SIG-M5 (cell line): Measurements from ENCODE around the gene SLC39A7.
A peak's percentile ranks its signal among the peaks of the same experiment; 100 is the strongest.

Experiments used
- DNase-seq: peaks from one replicate; lab custom pipeline; 2025; lab: John Stamatoyannopoulos, UW

Gene SLC39A7

DNA sequence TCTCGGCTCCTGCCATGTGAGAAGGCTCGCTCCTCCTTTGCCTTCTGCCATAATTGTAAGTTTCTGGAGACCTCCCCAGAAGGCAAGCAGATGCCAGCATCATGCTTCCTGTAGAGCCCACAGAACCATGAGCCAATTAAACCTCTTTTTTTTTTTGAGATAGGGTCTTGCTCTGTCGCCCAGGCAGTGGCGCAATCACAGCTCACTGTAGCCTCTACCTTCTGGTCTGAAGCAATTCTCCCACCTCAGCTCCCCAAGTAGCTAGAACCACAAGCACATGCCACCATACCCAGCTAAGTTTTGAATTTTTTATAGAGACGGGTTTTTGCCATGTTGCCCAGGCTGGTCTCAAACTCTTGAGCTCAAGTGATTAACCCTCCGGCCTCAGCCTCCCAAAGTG is 36.2 kb downstream of the SLC39A7 start:
- no peak for DNase-seq

DNA sequence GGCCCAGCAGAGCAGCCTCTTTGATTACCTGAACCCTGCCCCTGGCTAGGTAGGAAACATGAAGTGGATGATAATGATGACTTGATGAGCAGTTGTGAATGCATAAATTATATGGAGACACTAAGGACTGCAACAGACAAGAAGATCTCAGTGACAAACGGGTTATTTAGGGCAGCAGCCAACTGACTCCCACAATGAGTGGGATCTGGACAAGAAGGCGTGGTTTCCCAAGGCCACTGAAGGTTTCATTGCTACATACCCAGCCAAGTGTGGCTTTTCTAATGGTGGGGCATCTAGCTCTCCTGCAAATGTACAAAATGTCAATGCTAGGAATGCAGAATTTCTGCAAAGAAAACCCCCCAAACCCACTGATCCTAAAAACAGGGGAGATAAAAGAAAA is 37.1 kb downstream of the SLC39A7 start:
- DNase-seq, result no peak

DNA sequence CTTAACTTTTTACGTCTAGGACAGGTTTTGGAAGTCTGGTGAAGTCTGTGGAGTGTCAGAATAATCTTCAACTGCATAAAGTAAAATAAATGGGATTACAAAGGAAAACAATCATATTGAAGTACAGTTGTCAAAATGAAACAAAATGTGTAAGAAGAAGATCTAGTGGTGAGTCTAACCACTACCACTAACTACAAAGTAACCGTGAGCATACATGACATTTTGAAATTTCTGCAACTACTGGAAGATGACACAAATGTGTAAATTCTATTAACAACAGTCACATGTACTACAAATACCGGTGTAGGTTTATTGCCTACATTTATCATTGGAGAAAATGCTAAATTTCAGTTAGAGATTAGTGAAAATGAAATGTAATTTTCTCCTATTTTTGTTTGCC is 41.3 kb downstream of the SLC39A7 start:
- no peak for DNase-seq

DNA sequence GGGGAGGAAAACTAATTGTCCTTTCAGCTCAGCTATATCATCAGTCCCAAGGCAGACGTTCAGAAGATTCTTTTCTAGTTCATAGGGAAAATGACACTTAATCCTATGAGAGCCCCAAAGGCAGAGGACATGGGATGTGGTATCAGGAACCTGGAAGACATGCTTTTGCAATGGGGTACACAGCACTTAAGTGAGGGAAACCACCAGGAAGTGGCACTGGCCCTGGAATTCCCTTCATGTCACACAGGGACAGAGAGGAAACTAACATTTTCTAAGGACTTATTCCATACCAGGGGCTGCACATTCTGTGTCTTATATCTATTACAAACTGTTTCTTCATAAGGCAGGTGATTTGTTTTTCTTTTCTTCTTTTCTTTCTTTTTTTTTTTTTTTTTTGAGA is 42.8 kb downstream of the SLC39A7 start:
- no peak for DNase-seq

DNA sequence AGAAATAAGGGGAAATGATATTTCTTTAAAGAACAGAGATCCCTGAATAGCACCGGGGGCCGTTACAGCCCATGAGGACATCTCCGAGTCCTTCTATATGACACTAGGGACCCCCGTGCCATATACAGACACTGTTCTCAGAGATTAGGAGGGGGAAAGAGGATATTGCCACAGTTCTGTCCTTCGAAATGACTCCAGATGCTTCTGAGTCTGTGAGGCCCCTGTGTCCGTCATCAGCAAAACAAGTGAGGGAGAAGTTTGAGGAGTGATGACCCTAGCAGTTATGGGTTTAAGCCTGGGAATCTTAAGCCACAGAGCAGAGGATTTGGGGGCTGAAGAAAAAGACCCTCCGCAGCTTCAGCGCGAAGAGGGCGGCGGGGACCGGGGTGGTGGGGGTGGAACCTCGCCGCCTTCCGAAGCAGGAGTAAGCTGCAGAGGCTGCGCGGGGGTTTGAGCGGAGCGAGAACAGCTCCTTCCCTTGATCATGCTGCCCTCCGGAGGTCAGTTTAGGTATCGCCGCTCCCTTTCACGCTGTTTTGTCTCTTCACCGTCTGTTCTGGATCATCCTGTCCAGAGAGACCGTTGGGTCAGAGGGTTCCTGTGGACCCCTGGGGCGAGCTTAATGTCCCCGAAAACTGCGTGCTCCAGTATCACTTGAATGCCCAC is 47.4 kb downstream of the SLC39A7 start:
- DNase-seq, result peak; percentile 23

DNA sequence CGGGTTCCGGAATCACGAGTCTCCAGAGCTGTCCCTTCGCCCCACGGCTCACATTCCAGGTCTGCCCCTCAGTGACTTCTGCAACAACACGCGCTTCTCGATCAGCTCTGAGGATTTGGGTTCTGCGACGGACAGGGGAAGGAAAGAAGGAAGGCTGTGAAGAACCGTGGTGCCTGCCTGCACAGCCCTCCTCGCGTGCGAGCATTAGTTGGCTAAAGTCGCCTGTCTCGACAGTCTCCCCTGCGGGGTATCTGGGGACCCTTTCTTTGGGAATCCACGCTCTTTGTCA is 47.9 kb downstream of the SLC39A7 start:
- no peak for DNase-seq

DNA sequence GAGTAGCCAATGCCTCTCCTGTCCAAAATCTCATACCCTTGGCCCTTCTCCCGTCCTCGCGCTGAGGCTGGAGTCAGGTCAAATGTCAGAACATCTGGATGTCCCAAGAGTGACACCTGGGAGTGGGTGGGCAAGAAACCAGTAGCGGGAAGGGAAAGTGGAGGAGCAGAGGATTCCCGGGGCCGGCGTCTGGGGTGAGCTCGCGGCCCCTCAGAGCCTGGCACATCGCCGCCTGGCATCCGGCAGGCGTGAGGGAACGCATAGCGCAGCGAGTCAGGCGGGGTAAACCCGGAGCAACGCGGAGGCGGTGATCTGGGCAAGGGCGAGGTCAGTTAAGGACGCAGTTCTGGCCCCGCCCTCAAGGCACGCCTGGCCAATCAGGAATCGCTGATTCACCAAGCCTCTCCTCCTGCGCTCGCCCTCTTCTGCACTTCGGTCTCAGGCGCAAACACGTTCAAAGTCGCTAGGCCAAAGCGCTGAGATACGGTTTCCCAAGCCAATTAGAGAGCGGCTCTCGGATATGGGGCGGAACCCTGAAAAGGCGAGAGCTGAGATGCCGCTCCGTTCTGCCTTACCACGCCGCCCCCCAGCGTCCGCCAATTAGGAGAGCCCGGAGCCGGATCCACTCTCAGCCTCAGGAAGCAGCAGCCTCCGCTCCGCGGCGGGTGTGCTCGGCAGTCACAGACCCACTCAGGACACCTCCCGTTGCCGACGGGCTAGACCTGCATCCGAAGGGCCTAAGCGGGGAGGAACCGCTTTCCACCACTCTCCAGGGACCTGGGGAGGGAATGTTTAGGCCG is 48.5 kb downstream of the SLC39A7 start:
- DNase-seq, result peak; percentile 97

DNA sequence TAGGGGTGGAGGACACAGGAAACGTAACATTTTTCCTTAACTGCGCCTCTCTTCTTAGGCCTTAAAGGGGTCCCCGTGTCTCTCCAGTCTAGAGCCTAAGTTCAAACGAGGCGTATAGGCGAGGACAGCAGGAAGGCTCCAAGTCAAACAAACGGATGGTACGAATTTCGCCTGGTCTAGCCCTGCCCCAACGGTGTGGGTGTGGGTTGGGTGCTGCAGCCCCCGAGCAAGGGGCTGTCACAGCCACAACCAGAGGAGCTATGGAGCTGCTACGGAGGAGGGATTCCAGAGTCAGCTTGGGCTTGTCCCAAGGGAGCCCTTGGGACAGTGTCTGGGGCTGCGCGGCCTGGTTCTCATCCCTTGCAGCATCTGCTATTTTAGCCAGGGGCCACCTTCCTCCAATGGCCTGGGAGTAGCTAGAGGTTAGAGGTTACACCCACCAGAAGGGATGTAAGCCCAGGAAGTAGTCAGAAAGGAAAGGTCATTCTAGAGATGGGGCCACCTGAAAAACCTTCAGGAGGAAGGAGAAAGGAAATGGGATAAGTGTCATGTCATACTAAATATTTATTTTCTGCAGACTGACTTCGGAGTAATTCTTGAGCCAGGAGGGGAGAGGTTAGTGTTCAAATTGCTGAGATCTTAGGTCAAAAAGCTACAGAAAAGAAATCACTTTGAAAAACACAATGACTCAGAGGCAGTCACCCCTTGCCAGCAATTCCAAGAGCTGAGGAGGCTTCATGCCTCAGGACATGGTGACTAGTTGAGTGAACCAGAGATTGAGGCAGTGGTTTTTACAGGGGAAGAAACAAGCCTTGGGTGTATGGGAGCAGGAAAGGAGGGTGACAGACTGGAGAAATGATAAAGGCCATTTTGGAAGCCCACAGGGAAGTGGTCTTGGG is 49.3 kb downstream of the SLC39A7 start:
- no peak for DNase-seq

DNA sequence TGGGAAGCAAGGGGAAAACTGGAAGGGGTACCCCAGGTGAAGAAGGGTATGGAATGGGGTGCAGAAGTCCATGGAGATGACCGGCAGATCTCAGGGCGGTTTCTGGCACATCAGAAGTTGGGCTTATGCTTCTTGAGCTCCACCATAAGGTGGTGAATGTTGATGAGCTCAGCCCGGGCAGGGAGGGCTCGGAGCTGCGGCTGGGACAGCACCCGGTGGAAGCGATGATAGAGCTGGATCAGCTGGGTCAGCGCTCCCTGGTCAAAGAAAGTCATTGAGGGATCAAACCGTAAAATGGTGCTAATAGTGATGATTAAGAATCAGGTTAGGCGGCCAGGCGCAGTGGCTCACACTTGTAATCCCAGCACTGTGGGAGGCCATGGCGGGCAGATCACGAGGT is 50.1 kb downstream of the SLC39A7 start:
- DNase-seq, result no peak

DNA sequence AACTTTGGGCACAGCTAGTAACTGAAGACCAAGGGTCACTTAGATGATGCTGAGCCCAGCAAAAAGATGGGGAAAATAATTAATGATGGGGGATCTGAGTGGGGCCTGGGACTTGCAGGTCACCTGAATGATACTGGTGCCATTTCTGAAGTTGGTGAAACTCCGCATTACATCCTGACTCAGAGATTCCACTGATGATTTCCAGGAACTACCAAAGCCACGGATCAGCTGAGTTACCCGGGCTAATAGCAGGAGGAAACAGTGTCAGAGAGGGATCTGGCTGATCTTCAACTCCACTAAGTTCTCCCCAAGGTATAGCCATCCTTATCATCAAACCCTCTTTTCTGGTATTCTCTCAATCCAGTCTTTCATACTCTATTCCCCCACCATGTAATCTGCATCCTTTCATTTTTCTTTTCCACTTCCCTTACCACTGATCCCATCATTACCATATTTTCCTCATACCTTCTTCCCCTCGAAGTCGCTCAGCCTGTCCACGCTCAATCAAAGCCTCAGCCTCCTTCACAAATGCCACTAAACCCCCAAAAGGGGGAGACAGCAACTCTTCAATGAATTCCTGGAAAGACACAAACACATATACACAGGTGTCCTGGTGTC is 50.8 kb downstream of the SLC39A7 start:
- DNase-seq, result no peak

DNA sequence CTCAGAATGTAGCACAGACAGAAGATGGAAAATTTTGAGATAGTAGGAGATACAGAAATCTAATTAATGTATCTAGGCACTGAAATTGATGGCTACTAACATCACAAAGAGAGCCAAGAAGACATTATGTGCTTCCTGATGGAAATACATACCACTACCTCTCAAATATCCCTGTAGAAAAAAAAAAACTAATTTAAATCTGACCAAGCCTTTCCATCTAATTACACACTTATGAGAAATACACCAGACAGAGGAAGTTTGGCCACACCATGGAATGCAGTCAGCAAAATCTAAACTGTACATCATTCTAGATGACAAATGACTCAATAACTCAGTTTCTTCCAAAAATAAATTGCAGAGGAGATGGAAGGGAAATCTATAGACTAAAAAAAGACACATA is 52.1 kb downstream of the SLC39A7 start:
- DNase-seq, result no peak
